GM19467 (cell line): ENCODE measurements around the gene PIWIL4.

Source experiments
- ATAC-seq: cut with Tn5 transposase; IDR thresholded peaks from one replicate; pipeline ENCODE4 v1.9.1; 2021; ENCODE audit warnings: mild to moderate bottlenecking, moderate library complexity; ENCODE audit not compliant: unreplicated experiment

Gene PIWIL4

DNA sequence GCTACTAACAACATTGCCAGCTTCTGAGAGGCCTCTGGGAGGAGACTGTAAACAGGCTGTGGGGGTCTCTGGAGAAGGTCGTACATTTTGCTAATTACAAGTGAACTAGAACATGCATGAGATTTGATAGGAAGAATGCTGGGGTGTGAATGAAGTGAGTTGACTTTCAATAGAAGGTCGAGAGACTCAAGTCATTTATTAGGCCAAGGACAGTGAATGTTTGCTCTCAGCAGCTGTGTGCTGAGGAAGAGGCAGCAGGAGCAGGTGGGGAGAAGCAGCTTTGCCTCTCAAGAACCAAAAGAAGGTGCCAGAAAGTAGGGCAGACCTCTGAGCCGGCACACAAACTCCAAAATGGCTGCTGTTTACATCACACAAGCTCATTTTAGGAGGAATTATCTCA is 91.7 kb downstream of the PIWIL4 start:
- ATAC-seq: no peak

DNA sequence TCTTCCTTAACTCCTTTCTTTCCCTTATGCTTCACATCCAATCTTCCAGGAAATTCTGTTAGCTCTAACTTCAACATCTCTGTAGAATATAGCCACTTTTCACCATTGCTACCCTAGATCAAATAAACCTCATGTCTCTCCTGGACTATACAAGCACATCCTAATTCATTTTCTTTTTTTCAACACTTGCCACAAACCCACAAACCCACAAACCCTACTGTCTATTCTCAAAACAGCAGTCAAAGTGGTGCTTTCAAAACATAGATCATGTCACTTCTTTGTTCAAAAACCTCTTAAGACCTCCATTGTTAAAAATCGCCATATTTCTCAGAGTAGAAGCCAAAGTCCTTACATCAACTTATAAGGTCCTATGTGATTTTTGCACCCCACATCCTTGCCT is 94.3 kb downstream of the PIWIL4 start:
- no peak for ATAC-seq

DNA sequence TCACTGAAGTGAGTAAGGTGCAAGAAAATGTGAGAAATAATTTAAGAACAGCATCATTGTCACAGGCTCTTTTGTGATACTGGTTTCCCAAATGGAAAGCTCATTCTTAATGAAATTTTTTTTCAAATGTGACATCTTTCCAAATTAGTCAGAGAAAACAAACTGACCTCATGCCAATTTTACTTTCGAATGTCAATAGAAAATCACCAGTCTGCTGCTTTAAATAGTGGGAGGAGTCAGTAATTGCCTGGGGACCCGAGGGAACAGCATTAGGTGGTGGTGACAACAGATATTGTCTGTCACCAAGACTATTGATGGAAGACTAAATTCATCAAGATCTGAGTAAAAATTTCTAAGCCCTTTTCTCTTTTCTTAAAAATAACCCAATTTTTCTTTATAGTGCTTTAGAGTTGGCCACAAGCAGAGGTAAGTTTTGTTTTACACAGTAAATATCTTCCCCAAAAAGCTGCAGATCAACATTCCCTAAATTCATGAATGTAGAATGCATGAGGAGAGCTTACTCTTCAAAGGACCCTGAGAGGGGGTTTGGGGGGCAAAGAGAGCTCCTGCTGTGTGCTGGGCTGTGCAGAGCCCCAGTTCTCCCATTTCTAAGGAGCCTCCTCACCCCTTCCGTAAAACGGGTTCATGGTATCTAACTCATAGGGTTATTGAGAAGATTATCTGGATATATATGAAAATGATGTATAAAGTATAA is 95.1 kb downstream of the PIWIL4 start:
- no peak for ATAC-seq

DNA sequence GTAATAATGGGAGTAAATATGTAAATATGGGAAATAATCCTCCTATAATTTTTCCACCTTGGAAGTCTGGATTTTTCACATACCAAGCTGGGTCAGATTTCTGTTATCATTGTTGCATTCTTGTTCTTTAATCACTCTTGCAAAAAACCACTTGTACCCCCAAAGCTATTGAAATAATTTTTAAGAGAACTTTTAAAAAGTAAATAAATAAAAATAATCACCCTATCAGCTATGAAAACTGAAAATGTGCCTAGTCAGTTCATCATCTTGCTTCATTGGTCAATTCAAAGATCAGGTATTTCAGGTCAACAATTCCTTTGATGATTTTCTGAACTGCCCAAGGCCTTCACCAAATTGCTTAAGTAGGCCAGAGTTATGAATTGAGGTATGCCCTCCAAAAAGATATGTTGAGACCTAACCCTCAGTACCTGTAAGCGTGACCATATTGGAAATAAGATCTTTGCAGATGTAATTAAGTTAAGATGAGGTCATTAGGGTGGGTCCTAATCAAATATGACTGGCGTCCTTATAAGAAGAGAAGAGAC is 95.8 kb downstream of the PIWIL4 start:
- no peak for ATAC-seq

DNA sequence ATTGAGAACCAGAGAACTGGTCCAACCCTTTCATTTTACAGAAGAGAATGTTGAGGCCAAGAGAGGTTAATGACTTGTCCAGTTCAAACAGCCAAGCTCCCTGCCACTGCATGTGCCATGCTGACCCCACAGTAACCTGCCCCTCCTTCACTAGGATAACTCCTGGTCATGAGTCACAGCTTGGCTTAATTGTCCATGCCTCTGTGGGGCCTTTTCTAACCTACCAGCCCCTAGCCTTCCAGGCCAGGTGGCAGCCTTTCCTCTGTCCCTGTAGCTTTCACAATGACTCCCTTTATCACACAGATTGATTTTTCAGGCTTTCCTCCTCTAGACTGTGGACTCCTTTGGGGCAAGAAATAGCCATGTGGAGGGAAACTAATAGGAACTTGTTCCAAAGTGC is 97.2 kb downstream of the PIWIL4 start:
- ATAC-seq: no peak

DNA sequence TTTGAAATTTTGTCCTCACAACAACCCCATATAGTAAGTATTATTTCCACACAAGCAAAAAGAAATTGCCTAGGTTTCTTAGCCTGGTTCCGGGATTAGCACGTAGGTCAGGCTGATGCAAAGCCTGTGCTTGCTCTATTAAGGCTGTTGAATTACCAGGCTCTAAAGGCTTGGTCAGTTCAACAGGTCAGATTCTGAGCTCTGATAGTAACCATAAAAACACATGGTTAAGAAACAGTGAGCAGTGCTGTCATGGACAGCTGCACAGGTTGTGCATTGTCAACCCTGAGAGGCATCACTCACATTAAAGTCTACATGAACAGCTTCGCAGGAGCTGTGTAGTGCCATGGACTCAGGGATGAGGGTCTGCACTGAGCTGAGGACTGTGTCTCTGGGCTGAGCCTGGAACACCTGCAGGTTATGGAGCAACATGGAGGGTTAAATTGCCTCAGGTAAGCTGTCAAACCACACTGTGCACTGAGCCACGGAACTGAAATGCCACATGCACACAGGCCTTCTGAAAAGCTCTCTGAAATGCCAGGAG is 98.0 kb downstream of the PIWIL4 start:
- ATAC-seq: no peak

DNA sequence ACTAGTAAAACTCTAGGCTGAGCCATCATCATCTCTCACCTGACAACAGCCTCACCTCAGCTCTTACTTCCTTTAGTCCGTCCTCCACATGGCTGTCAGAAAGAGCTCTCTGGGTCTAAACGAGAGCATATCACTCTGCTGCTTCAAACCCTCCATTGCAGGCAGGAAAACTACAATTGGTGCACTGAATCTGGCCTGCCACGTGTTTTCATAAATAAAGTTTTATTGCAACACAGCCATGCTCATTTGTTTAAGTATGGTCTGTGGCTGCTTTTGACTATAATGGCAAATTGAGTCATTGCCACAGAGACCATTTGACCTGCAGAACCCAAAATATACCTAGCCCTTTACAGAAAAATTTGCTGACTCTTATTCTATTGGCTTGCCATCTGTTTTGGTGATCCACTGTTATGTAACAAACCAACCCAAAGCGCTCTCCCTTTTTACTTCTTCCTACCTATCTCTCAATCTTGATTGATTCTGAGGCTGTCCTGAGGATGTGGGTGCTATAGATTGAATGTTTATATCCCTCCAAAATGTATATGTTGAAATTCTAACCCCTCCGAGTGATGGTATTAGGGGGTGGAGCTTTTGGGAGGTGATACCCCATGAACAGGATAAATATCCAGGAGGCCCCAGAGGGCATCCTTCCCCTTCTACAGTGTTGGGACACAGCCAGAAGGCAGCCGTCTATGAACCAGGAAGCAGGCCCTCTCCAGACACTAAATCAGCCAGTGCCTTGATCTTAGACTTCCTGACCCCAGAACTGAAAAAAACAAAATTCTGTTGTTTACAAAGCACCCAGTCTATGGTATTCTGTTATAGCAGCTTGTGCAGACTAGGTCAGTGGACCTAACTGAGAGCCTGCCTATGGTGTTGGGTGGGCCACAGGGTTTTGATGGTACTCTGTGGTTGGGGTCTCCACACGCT is 99.9 kb downstream of the PIWIL4 start:
- ATAC-seq: no peak

DNA sequence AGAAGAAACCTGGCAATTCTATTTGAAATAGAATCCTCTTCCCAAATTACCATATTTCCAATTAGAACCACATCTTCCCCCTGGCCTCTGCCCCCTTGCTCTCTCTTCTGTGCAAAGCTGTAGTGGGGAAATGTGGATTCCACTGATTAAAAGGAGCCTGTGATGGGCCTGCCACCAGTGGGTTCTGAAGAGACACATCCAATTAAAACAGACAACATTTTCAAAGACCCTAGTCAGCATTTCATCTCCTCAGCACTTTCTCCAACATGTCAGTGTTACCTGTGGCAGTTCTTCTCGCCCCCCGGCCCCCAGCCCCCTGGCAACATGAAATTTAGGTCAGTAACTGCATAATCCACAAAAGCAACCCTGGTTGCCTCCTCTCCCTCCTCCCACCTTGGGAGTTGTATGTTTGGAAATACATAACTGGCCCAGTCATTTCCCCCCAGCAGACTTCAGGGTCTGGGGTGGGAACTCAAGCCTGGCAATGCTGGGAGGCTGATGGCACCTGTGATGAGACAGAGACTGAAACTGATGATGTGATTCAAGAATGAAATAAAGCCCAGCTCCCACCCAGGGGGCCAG is 101.1 kb downstream of the PIWIL4 start:
- no peak for ATAC-seq

DNA sequence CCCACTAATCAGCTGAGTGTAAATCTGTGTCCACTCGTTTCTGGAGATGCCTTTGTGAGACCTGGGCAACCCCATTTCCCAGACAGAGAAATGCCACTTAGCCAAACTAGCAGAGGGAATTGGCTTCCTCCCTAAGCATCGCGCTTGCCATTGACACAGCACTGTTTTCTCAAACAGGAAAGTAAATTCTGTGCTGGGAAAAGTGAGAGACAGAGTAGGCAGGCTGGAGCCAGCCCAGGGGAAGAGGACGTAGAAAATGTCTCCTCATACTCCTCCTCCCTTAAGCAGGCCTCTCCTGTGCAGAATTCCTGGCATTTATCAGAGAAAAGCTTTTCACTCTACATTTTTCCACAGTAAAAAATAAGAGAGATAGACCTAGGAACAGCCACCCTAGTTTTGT is 101.9 kb downstream of the PIWIL4 start:
- ATAC-seq: no peak
